Measurements from ENCODE around the gene TNIP2. TPM values are rescaled to one million over a fixed set of nuclear protein-coding genes. Genes with fewer than 3 reads are reported as not detected.
"Not testable (repeated sequence)": the region's sequence is repeated elsewhere in the genome, so short reads cannot be mapped to it uniquely, and the experiment has no call there.

TNIP2 gene
- total RNA-seq, 2 donors from 2014 or later: 48.9 to 75.5 TPM

DNA sequence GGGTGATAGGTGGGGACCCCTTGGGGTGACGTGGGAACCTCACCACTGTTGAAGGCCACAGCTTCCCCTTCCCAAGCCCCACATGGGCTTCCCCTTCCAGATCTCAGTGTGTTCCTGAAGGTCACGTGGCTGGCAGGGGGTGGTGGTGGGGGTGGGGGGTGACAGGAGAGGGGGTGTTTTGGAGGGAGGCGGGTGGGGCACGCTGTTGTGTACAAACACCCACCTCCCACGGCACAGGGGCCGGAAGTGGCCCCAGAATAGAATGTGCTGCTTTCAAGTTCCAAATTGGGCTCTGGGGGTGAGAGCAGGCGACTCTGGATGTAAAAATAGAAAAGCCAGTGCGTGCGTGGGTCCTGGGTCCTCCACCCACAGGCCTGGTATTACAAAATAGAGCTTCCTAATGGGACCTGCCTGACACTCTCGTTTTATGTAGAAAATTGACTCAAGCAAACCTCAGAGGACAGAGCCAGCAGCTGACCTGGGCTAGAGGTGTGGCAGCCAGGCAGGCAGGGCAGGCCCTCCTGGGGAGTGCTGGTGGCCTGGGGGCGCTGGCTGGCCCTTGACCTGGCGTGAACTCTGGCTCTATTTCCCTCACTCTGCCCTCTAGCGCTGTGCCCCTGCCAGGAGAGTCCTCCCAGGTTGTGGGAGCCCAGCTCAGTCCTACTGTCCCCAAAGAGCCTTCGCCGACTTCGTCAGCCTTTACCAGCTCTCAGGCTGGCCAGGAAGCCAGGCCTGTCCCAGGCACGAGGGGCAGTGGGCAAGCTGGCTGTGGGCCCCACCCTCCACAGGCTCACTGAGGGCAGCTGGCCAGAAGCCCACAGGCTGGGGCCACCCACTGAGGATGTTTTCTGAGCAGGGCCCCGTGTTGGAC is 31.3 kb upstream of the TNIP2 start:
- peaks cover 0 to 19% of the 10 kb centered on the region in 2 donors for H3K36me3 Mint-ChIP-seq
- ATAC-seq (peak; percentile 34 to 69), DNase-seq (ENCODE audit: low spot score in 2 of 2) (no peak)
- H3K9me3 Mint-ChIP-seq: peaks cover 0 to 9% of the 10 kb centered on the region in 2 donors
- peak overlapping the region; percentile 84 to 86 for H3K27ac Mint-ChIP-seq

DNA sequence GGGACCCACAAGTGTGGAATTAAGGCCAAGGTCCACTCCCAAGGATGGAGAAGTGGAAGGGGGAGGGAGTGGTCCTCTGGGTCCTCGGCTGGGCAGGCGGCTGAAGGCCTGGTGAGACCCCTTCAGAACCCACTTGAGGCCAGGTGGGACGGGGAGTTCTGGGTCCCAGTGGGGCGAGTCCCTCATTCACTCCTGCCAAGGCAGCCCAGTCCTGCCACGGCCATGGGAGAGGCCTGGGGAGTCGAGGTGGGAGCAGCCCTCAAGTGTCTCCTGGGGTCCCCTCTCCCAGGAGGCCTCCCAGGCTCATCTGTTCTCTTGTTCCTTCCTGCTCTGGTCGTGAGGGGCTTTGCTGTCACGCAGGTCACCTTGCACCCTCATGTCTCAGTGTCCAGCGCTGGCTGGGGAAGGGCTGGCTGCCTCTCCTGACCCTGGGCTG is 30.7 kb upstream of the TNIP2 start:
- Mint-ChIP-seq H3K9me3 (peaks cover 0 to 12% of the 10 kb centered on the region in 2 donors), H3K36me3 (peaks cover 0 to 19% of the 10 kb centered on the region in 2 donors), H3K27ac (peak overlapping the region; percentile 84 to 92)
- ATAC-seq: no peak
- no peak for DNase-seq (ENCODE audit: low spot score in 2 of 2)

- Mint-ChIP-seq H3K27ac (peak overlapping the region; percentile 84 to 92), H3K9me3 (peaks cover 0 to 14% of the 10 kb centered on the region in 2 donors), H3K36me3 (peaks cover 0 to 19% of the 10 kb centered on the region in 2 donors)
- ATAC-seq (peak; percentile 62 to 66), DNase-seq (ENCODE audit: low spot score in 2 of 2) (no peak)
Observed at GRCh38 chr4:2786152-2786671, 30.1 kb upstream of the TNIP2 start.

DNA sequence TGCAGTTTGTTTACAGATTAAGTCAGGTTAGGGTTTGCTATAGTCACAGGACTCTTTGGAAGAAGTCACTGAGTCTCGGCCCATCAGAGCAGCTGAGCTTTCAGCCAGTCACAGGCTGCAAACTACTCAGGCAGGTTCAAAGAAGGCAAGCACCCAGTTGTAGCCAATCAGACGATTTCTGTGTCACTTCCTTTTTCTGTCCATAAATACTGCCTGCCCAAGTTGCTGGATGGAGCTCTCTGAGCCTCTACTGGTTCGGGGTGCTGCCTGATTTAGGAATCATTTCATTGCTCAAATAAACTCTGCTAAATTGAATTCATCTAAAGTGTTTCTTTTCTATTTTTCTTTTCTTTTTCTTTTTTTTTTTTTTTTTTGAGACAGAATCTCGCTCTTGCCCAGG is 29.5 kb upstream of the TNIP2 start:
- peak overlapping the region in 1 of 2 donors; percentile 84 for H3K27ac Mint-ChIP-seq
- ATAC-seq (peak; percentile 70 to 72), DNase-seq (ENCODE audit: low spot score in 2 of 2) (no peak)
- H3K36me3 Mint-ChIP-seq: peaks cover 0 to 19% of the 10 kb centered on the region in 2 donors
- peaks cover 0 to 14% of the 10 kb centered on the region in 2 donors for H3K9me3 Mint-ChIP-seq

DNA sequence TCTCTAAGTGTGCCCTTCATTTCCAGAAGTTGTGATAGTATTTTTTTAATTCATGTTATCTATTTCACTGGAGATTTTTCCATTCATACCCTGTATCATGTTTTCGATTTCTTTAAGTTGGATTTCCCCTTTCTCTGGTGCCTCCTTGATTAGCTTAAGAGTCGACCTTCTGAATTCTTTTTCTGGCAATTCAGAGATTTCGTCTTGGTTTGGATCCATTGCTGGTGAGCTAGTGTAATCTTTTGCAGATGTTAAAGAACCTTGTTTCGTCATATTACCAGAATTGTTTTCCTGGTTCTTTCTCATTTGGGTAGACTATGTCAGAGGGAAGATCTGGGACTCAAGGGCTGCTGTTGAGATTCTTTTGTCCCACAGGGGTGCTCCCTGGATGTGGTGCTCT is 27.7 kb upstream of the TNIP2 start:
- no peak for ATAC-seq
- Mint-ChIP-seq H3K36me3 (peaks cover 0 to 19% of the 10 kb centered on the region in 2 donors), H3K27ac (no peak overlapping the region), H3K9me3 (peaks cover 0 to 14% of the 10 kb centered on the region in 2 donors)
- DNase-seq (ENCODE audit: low spot score in 2 of 2): no peak

- DNase-seq (ENCODE audit: low spot score in 2 of 2): no peak
- Mint-ChIP-seq H3K9me3 (peaks cover 0 to 14% of the 10 kb centered on the region in 2 donors), H3K27ac (no peak overlapping the region), H3K36me3 (peaks cover 0 to 19% of the 10 kb centered on the region in 2 donors)
- no peak for ATAC-seq
Observed at GRCh38 chr4:2781911-2782310, 25.8 kb upstream of the TNIP2 start.

- not testable (repeated sequence) for ATAC-seq; DNase-seq (ENCODE audit: low spot score in 2 of 2)
Observed at GRCh38 chr4:2780643-2781042, 24.5 kb upstream of the TNIP2 start.

DNA sequence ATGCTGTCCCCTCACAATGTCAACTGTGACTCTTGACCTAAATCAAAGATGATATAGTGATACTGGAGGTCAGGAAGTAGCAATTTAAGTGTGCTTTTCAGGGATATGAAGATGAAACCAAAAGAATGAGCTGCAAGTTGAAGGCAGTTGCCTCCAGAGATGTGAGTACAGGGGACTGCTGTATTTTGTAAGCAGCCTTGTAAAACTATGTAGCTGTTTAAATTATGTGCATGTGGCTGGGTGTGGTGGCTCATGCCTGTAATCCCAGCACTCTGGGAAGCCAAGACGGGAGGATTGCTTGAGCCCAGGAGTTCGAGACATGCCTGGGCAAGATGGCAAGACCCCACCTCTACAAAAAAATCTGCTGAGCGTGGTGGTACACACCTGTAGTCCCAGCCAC is 15.1 kb upstream of the TNIP2 start:
- ATAC-seq: peak; percentile 35 to 45
- H3K27ac Mint-ChIP-seq: peak overlapping the region; percentile 12 to 80
- no peaks in the 10 kb centered on the region for H3K9me3 Mint-ChIP-seq
- peaks cover 0 to 10% of the 10 kb centered on the region in 2 donors for H3K36me3 Mint-ChIP-seq
- no peak for DNase-seq (ENCODE audit: low spot score in 2 of 2)

More at GRCh38 chr4:2780643-2781042, 24.5 kb upstream of the TNIP2 start:
- H3K27ac Mint-ChIP-seq: not testable (repeated sequence)
- Mint-ChIP-seq H3K9me3 (peaks cover 0 to 14% of the 10 kb centered on the region in 2 donors), H3K36me3 (peaks cover 0 to 19% of the 10 kb centered on the region in 2 donors)

- ATAC-seq: no peak
- Mint-ChIP-seq H3K9me3 (no peaks in the 10 kb centered on the region), H3K27ac (no peak overlapping the region), H3K36me3 (peaks cover 0 to 10% of the 10 kb centered on the region in 2 donors)
- no peak for DNase-seq (ENCODE audit: low spot score in 2 of 2)
Observed at GRCh38 chr4:2768921-2769336, 12.8 kb upstream of the TNIP2 start.

GRCh38 chr4:2768124-2768523 is 12.0 kb upstream of the TNIP2 start:
- H3K36me3 Mint-ChIP-seq: peaks cover 0 to 10% of the 10 kb centered on the region in 2 donors
- H3K9me3 Mint-ChIP-seq: no peaks in the 10 kb centered on the region
- no peak for ATAC-seq
- H3K27ac Mint-ChIP-seq: no peak overlapping the region
- no peak for DNase-seq (ENCODE audit: low spot score in 2 of 2)

- Mint-ChIP-seq H3K9me3 (no peaks in the 10 kb centered on the region), H3K36me3 (peaks cover 0 to 10% of the 10 kb centered on the region in 2 donors), H3K27ac (no peak overlapping the region)
- ATAC-seq: no peak
- DNase-seq (ENCODE audit: low spot score in 2 of 2): no peak
Observed at GRCh38 chr4:2767705-2768074, 11.6 kb upstream of the TNIP2 start.

DNA sequence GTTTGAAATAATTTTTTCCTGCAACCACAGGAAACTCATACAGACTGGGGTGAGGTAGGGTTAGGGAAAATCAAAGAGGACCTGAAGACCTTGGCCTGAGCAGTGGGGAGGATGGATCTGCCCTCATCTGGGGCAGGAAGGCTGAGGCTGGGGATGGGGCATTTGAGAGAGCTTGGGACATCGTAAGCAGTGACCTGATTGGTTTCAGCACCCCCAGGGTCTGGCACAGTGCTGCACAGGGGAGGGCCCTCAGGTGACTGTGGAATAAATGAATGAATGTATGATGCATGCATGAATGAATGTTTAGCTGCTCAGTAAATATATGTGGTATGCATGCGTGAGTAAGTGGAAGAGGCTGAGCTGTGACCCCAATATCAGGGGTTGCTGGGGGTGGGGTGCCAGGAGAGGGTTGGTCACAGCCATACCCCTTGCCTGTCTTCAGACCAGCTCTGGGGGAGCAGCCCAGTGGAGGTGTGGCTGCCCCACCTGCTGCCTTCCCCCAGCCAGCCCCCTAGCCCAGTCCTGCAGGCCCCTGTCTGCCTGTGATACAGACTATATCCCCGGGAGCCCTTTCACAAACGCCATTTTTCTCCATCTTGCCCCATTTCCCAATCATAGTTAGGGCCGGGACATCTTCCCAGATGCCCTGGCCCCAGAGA is 11.0 kb upstream of the TNIP2 start:
- no peak for DNase-seq (ENCODE audit: low spot score in 2 of 2)
- H3K9me3 Mint-ChIP-seq: no peaks in the 10 kb centered on the region
- peaks cover 0 to 10% of the 10 kb centered on the region in 2 donors for H3K36me3 Mint-ChIP-seq
- no peak for ATAC-seq
- H3K27ac Mint-ChIP-seq: no peak overlapping the region

DNA sequence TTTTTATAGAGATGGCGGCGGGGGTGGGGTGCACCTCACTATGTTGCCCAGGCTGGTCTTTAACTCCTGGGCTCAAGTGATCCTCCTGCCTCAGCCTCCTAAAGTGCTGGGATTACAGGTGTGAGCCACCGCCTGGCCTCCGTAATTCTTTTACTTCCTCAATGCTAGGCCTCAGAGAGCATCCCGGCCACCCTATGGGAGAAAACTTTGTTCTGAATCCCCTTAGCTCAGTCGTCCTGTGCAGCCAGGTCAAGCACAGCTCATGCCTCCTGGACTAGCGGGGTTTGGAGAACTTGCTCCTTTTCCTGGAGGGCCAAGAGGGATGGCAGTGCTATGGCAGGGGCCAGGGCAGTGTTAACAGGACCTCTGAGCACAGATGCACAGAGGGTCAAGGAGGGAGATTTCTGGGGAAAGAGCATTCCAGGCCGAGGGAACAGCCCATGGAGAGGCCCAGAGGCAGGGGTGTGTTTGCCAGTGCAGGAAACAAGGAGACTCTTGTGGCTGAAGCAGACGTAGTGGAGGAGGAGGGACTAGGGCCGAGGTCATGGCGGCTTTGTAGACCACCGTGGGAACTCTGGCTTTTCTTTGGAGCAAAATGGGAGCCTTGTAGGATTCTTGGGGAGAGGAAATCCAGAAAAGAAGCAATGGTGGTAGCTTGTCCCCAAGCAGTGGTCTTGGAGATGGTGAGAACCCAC is 9.8 kb upstream of the TNIP2 start:
- Mint-ChIP-seq H3K27ac (no peak overlapping the region), H3K9me3 (no peaks in the 10 kb centered on the region), H3K36me3 (peaks cover 0 to 10% of the 10 kb centered on the region in 2 donors)
- ATAC-seq (no peak), DNase-seq (ENCODE audit: low spot score in 2 of 2) (no peak)

DNA sequence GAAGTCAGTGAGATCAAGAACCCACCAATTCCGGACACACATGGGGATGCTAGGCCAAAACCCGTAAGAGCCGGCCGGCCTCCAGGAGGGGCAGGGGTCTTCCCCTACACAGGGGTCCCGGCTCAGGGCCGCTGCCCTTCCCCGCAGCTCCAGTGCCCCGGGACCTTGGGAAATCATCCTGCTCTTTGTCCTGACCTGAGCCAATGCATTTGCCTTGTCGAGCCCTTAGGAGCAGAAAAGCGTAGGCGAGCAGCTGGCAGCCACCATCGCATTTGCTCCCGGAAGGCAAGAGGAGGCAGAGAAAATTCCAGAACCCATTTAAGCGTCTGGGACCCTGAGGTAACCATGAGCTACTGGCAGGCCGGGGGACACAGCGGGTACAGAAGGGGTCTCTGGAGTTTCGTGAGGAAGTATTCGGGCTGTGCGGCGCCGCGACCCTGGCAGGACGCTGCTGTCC is 7.4 kb upstream of the TNIP2 start:
- Mint-ChIP-seq H3K27ac (peak overlapping the region in 1 of 2 donors; percentile 50), H3K9me3 (no peaks in the 10 kb centered on the region), H3K36me3 (no peaks in the 10 kb centered on the region)
- ATAC-seq (no peak), DNase-seq (ENCODE audit: low spot score in 2 of 2) (no peak)

GRCh38 chr4:2762486-2763370 is 6.6 kb upstream of the TNIP2 start:
- ATAC-seq; H3K9me3 Mint-ChIP-seq; H3K27ac Mint-ChIP-seq; H3K36me3 Mint-ChIP-seq; DNase-seq (ENCODE audit: low spot score in 2 of 2): not testable (repeated sequence)

GRCh38 chr4:2762048-2762447 is 5.9 kb upstream of the TNIP2 start:
- Mint-ChIP-seq H3K27ac (no peak overlapping the region), H3K36me3 (no peaks in the 10 kb centered on the region), H3K9me3 (no peaks in the 10 kb centered on the region)
- ATAC-seq (no peak), DNase-seq (ENCODE audit: low spot score in 2 of 2) (no peak)
